ENCODE results near the gene MAP4K3. TPM values are rescaled to one million over a fixed set of nuclear protein-coding genes. Genes with fewer than 3 reads are reported as not detected.
A peak's percentile ranks its signal among the peaks of the same experiment; 100 is the strongest.

The MAP4K3 gene
- total RNA-seq, 1 experiment from 2014 or later, result 97.4 TPM

DNA sequence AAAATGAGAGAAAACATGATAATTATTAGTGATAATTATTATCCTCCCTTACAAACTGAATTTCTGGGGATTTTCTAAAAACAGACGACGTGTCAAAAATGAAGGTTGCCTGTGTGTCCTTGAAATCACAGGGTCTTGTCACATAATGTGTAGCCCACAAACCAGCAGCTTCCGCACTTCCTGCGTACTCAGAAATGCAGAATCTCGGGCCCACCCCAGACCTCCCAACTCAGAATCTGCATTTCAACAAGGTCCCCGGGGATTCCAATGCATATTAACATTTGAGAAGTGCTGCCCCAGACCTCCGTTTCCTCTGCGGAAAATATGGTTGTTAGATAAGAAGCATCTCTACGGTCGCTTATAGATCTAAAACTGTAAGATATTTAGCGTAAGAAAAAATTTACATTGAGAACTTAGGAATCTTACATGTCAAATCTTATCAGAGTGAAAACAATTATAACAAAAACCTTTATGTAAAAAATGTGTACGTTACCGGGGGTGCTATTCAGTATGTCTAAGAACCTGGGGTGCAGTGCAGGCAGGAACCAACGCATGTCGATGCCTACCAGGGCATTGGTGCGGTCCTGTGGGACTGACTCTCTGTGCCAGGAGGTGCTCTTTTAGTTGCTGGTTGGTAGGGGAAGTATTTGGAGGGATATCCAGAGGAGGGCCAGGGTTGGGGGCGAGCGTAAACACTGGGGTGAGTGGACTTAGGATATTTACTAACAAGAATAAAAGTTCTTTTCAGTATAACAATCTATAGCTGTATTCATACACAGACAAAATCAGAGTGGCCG is 208.5 kb downstream of the MAP4K3 start:
- Histone ChIP-seq H3K9me2 (replicated peaks; ENCODE audit: low read length) (no peaks in the 10 kb centered on the region), H3K4me1 (ENCODE audit: insufficient read depth, low read length) (no peaks in the 10 kb centered on the region), H2AFZ (ENCODE audit: low read length) (no peak overlapping the region), H3F3A (ENCODE audit: low read length, unreplicated experiment) (no peaks in the 10 kb centered on the region), H3K36me3 (ENCODE audit: low read depth, low read length) (no peaks in the 10 kb centered on the region), H3K9ac (ENCODE audit: low read length) (no peak overlapping the region), H3K79me2 (ENCODE audit: low read length) (no peaks in the 10 kb centered on the region), H3K4me3 (ENCODE audit: low read length) (no peak overlapping the region), H3K9me3 (ENCODE audit: low read length) (no peaks in the 10 kb centered on the region), H3K27me3 (ENCODE audit: low read length) (no peaks in the 10 kb centered on the region), H4K20me1 (ENCODE audit: low read length) (no peaks in the 10 kb centered on the region), H3K4me2 (ENCODE audit: low read length) (no peak overlapping the region), H3K27ac (ENCODE audit: low read length) (no peak overlapping the region)
- POLR2A ChIA-PET (ENCODE audit: unreplicated experiment), result interaction anchor here (0.6 kb wide), 1 partner anchor 109 kb away, joined by 6 read pairs; no protein-coding TSS in a partner anchor
- intact Hi-C loops (cut with micrococcal nuclease), result loop anchor here (1.0 kb wide), 2 partner anchors 107 to 169 kb away; partner anchors contain the start of gene SOS1
- BruUV-seq (replicated peaks), result no TSS peak
- DNase-seq (no peak), ATAC-seq (no peak)
- TF ChIP-seq EZH2 (IDR thresholded peaks at IDR 0.05; ENCODE audit: low read length, unreplicated experiment) (no peak), CTCF (conservative IDR thresholded peaks at IDR 0.05; ENCODE audit: low read depth, low read length) (no peak; the same call in 1 of the 2 replicates), EZH2phosphoT487 (IDR thresholded peaks at IDR 0.05; ENCODE audit: borderline replicate concordance, low read length) (no peak)
- CTCF ChIA-PET, result interaction anchor here (0.6 to 1.5 kb wide), 9 partner anchors 11 to 476 kb away, joined by 3 to 12 read pairs (median 5); partner anchors contain the start of gene SOS1

- POLR2A ChIA-PET (ENCODE audit: unreplicated experiment), result interaction anchor here (0.6 kb wide), 2 partner anchors 33 to 108 kb away, joined by 3 to 6 read pairs; no protein-coding TSS in a partner anchor
- peak; percentile 65 for DNase-seq
- H3K9ac ChIP-seq (ENCODE audit: low read length), result no peak overlapping the region
Measured at GRCh38 chr2:39227628-39228412, 209.3 kb downstream of the MAP4K3 start.

More at GRCh38 chr2:39227628-39228412, 209.3 kb downstream of the MAP4K3 start:
- no peaks in the 10 kb centered on the region for H3K9me3 ChIP-seq (ENCODE audit: low read length)
- ATAC-seq, result peak; percentile 81
- H2AFZ ChIP-seq (ENCODE audit: low read length), result peak overlapping the region; percentile 33
- intact Hi-C loops (cut with micrococcal nuclease), result loop anchor here (1.0 kb wide), 1 partner anchor 107 kb away; the partner anchor contains the start of gene SOS1
- H3K4me2 ChIP-seq (ENCODE audit: low read length), result 0 out of 2 replicates have a peak overlapping the region, but pooled peaks have one; percentile 4
- CTCF ChIA-PET, result interaction anchor here (0.6 to 1.3 kb wide), 8 partner anchors 11 to 280 kb away, joined by 3 to 11 read pairs (median 4); partner anchors contain the start of gene SOS1
- no TSS peak for BruUV-seq (replicated peaks)
- H3F3A ChIP-seq (ENCODE audit: low read length, unreplicated experiment), result no peaks in the 10 kb centered on the region
- no peaks in the 10 kb centered on the region for H3K27me3 ChIP-seq (ENCODE audit: low read length)
- no peaks in the 10 kb centered on the region for H3K4me1 ChIP-seq (ENCODE audit: insufficient read depth, low read length)
- no peaks in the 10 kb centered on the region for H3K36me3 ChIP-seq (ENCODE audit: low read depth, low read length)
- no peaks in the 10 kb centered on the region for H3K9me2 ChIP-seq (replicated peaks; ENCODE audit: low read length)
- no peak overlapping the region for H3K4me3 ChIP-seq (ENCODE audit: low read length)
- no peak for TF ChIP-seq EZH2 (IDR thresholded peaks at IDR 0.05; ENCODE audit: low read length, unreplicated experiment)
- TF ChIP-seq CTCF (conservative IDR thresholded peaks at IDR 0.05; ENCODE audit: low read depth, low read length), result peak; percentile 94
- TF ChIP-seq EZH2phosphoT487 (IDR thresholded peaks at IDR 0.05; ENCODE audit: borderline replicate concordance, low read length), result no peak
- no peak overlapping the region for H3K27ac ChIP-seq (ENCODE audit: low read length)
- no peaks in the 10 kb centered on the region for H4K20me1 ChIP-seq (ENCODE audit: low read length)
- H3K79me2 ChIP-seq (ENCODE audit: low read length), result no peaks in the 10 kb centered on the region

All from PC-3 (cell line).